ENCODE data around the gene P2RY12.

Gene P2RY12

GRCh38 chr3:151356794-151357462 lies 27.6 kb downstream of the P2RY12 start:
- no peak for TF ChIP-seq CTCF (IDR thresholded peaks at IDR 0.05)

GRCh38 chr3:151351648-151352047 lies 32.9 kb downstream of the P2RY12 start:
- no peak for TF ChIP-seq CTCF (IDR thresholded peaks at IDR 0.05)

- no peak for TF ChIP-seq CTCF (IDR thresholded peaks at IDR 0.05)
Observed at GRCh38 chr3:151351219-151351618, 33.3 kb downstream of the P2RY12 start.

- no peak for TF ChIP-seq CTCF (IDR thresholded peaks at IDR 0.05)
Observed at GRCh38 chr3:151350656-151351055, 33.9 kb downstream of the P2RY12 start.

GRCh38 chr3:151347432-151347831 lies 37.1 kb downstream of the P2RY12 start:
- no peak for TF ChIP-seq CTCF (IDR thresholded peaks at IDR 0.05)

GRCh38 chr3:151346292-151346691 lies 38.3 kb downstream of the P2RY12 start:
- TF ChIP-seq CTCF (IDR thresholded peaks at IDR 0.05) = no peak

GRCh38 chr3:151345859-151346258 lies 38.7 kb downstream of the P2RY12 start:
- no peak for TF ChIP-seq CTCF (IDR thresholded peaks at IDR 0.05)

GRCh38 chr3:151331696-151332095 lies 52.9 kb downstream of the P2RY12 start:
- TF ChIP-seq CTCF (IDR thresholded peaks at IDR 0.05) = no peak

All from LNCAP (cell line).